Kidney epithelial cell (primary cell): ENCODE measurements around the gene TGM5. TPM values are rescaled to one million over a fixed set of nuclear protein-coding genes. Genes with fewer than 3 reads are reported as not detected.

Experiments used
- DNase-seq: peaks from one replicate; pipeline ENCODE4 v3.0.0-alpha.2; 2010; ENCODE audit warnings: low read depth
- H3K27me3 ChIP-seq: 2 replicates; pipeline ENCODE4 v1.6.0; 2011; ENCODE audit warnings: low read length; ENCODE audit not compliant: control insufficient read depth, insufficient read depth
- H3K36me3 ChIP-seq: 2 replicates; pipeline ENCODE4 v1.5.1; 2011; ENCODE audit warnings: low read length; ENCODE audit not compliant: control insufficient read depth, insufficient read depth
- H3K4me3 ChIP-seq: 2 replicates; pipeline ENCODE4 v1.5.1; 2011; ENCODE audit warnings: low read depth, mild to moderate bottlenecking, control low read depth, low read length
- CTCF ChIP-seq: IDR thresholded peaks from 2 replicates; pipeline ENCODE4 v1.5.1; 2011; ENCODE audit warnings: mild to moderate bottlenecking, moderate library complexity, low read length, control low read depth, inconsistent platforms; ENCODE audit not compliant: insufficient read depth, poor library complexity, severe bottlenecking
- total RNA-seq: library from RNA; depleted of rRNA; stranded (reverse); fragments of >200 nt; gene quantifications from 2 replicates; pipeline ENCODE4 v1.2.3, GENCODE V29; 2015

TGM5 gene
- total RNA-seq, 1 donor from 2014 or later, result not detected

- Histone ChIP-seq H3K36me3 (no peaks in the 10 kb centered on the region), H3K27me3 (peaks cover 2% of the 10 kb centered on the region), H3K4me3 (no peak overlapping the region)
- no peak for TF ChIP-seq CTCF
- no peak for DNase-seq
Measured at GRCh38 chr15:43249236-43249635, 17.5 kb downstream of the TGM5 start.

GRCh38 chr15:43246261-43246774 lies 20.4 kb downstream of the TGM5 start:
- Histone ChIP-seq H3K4me3 (no peak overlapping the region), H3K36me3 (no peaks in the 10 kb centered on the region), H3K27me3 (peaks cover 6% of the 10 kb centered on the region)
- DNase-seq, result no peak
- no peak for TF ChIP-seq CTCF

GRCh38 chr15:43244092-43244491 lies 22.6 kb downstream of the TGM5 start:
- Histone ChIP-seq H3K36me3 (no peaks in the 10 kb centered on the region), H3K27me3 (peaks cover 6% of the 10 kb centered on the region), H3K4me3 (no peak overlapping the region)
- no peak for TF ChIP-seq CTCF
- no peak for DNase-seq

GRCh38 chr15:43243020-43243645 lies 23.6 kb downstream of the TGM5 start:
- no peak for TF ChIP-seq CTCF
- no peak for DNase-seq
- Histone ChIP-seq H3K4me3 (no peak overlapping the region), H3K36me3 (no peaks in the 10 kb centered on the region), H3K27me3 (peaks cover 6% of the 10 kb centered on the region)

DNA sequence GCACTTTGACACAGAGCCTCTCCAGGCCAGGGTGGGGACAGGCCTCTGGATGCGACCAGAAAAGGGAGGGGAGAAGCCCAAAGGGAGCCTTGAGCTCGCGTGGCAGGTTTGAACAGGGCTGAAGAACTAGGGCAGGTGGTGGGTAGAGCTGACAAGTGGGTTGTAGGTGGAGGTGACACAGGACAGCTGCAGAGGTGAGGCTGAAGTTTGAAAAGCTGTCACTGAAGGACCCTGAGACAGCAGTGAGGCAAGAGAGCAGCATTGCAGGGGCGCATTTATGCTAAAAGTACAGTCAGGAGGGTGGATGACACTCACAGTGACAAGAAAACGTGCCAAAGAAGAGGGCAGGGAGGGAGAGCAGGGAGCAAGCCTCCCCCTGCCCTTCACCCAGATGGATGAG lies 24.1 kb downstream of the TGM5 start:
- H3K27me3 ChIP-seq, result peaks cover 6% of the 10 kb centered on the region
- DNase-seq, result no peak
- no peak for TF ChIP-seq CTCF
- H3K36me3 ChIP-seq, result no peaks in the 10 kb centered on the region
- no peak overlapping the region for H3K4me3 ChIP-seq

- DNase-seq, result no peak
- TF ChIP-seq CTCF, result no peak
- Histone ChIP-seq H3K27me3 (peaks cover 6% of the 10 kb centered on the region), H3K36me3 (no peaks in the 10 kb centered on the region), H3K4me3 (no peak overlapping the region)
Measured at GRCh38 chr15:43241100-43241499, 25.6 kb downstream of the TGM5 start.
